GM12873 (cell line): ENCODE results near the gene LUC7L.

ENCODE experiments used
- TF ChIP-seq, protein P1 (sequence below): IDR thresholded peaks from 2 replicates; pipeline ENCODE4 v1.5.1; 2012; ENCODE audit warnings: low read depth, mild to moderate bottlenecking, moderate library complexity, low read length, control low read depth; ENCODE audit not compliant: insufficient read depth; ENCODE audit errors: missing control alignments

Gene LUC7L

GRCh38 chr16:259814-260253, 30.6 kb upstream of the LUC7L start:
- TF ChIP-seq, protein P1, sequence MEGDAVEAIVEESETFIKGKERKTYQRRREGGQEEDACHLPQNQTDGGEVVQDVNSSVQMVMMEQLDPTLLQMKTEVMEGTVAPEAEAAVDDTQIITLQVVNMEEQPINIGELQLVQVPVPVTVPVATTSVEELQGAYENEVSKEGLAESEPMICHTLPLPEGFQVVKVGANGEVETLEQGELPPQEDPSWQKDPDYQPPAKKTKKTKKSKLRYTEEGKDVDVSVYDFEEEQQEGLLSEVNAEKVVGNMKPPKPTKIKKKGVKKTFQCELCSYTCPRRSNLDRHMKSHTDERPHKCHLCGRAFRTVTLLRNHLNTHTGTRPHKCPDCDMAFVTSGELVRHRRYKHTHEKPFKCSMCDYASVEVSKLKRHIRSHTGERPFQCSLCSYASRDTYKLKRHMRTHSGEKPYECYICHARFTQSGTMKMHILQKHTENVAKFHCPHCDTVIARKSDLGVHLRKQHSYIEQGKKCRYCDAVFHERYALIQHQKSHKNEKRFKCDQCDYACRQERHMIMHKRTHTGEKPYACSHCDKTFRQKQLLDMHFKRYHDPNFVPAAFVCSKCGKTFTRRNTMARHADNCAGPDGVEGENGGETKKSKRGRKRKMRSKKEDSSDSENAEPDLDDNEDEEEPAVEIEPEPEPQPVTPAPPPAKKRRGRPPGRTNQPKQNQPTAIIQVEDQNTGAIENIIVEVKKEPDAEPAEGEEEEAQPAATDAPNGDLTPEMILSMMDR, result no peak

DNA sequence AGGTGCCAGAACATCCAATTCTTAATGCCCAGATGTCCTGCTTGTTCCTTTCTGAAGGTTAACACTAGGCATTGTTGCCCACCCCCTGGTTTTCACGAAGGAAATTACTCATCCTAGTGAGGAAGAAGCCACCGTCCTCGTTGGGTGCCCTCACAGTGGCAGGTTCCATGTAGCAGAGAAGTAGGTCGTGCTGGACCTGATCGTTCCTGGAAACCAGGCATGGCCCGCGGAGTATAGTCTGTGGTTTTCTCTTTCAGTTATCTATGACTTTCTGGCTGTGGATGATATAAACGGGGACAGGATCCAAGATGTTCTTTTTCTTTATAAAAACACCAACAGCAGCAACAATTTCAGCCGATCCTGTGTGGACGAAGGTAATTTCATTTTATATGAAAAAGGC, 30.0 kb upstream of the LUC7L start:
- TF ChIP-seq, protein P1, result no peak

DNA sequence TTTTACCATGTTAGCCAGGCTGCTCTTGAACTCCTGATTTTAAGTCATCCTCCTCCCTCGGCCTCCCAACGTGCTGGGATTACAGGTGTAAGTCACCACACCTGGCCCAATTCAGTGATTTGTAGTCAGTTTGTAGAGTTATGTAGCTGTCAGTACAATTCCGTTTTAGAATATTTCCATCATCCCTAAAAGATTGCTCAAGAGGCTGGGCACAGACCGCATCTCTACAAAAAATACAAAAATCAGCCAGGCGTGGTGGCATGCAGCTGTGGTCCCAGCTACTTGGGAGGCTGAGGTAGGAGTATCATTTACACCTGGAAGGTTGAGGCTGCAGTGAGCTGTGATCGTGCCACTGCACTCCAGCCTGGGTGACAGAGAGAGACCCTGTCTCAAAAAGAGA, 25.9 kb upstream of the LUC7L start:
- TF ChIP-seq, protein P1, result no peak

DNA sequence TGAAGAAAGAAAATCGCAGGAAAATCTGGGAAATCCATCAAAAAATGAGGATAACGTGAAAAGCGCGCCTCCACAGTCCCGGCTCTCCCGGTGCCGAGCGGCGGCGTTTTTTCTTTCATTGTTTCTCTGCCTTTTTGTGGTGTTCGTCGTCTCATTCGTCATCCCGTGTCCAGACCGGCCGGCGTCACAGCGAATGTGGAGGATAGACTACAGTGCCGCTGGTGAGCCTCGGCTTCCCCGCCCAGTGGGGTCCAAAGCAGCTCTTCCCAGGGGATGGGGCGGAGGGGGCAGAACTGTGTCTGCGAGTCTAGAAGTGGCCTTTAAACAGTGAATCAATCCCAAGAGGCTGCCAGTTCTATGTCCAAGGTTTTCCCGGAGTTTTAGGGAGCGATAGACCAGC, 25.2 kb upstream of the LUC7L start:
- TF ChIP-seq, protein P1, result no peak

- TF ChIP-seq, protein P1, result no peak
Observed at GRCh38 chr16:253833-254232, 24.6 kb upstream of the LUC7L start.

- TF ChIP-seq, protein P1, result no peak
Observed at GRCh38 chr16:252366-253337, 23.4 kb upstream of the LUC7L start.

GRCh38 chr16:249431-249830, 20.2 kb upstream of the LUC7L start:
- TF ChIP-seq, protein P1, result no peak
